ENCODE results near the gene FUNDC1. TPM values are rescaled to one million over a fixed set of nuclear protein-coding genes. Genes with fewer than 3 reads are reported as not detected.

FUNDC1 gene
- total and polyA plus RNA-seq, 3 donors from 2014 or later, result 21.0 to 23.1 (median 21.9) TPM

- TF ChIP-seq CTCF (IDR thresholded peaks at IDR 0.05) (no peak), POLR2A (IDR thresholded peaks at IDR 0.05) (no peak)
- no peaks in the 10 kb centered on the region for H3K27me3 ChIP-seq
- H3K9me3 ChIP-seq, result no peaks in the 10 kb centered on the region
- no peak overlapping the region for H3K27ac ChIP-seq
- no peak for DNase-seq
- no peaks in the 10 kb centered on the region for H3K4me1 ChIP-seq
- intact Hi-C loops (cut with DNase I; ENCODE audit: low total_unique reads), result no loop called here
- H3K4me3 ChIP-seq, result no peak overlapping the region
- H3K36me3 ChIP-seq (ENCODE audit: low read depth, missing control alignments), result no peaks in the 10 kb centered on the region
- 82 to 97% methylated on average over 2 of the region's 2 CpGs for WGBS, 2 donors
These were observed 36.0 kb downstream of the FUNDC1 start for GRCh38 chrX:44506678-44507077.

GRCh38 chrX:44503560-44503959 is 39.1 kb downstream of the FUNDC1 start:
- H3K27ac ChIP-seq, result no peak overlapping the region
- TF ChIP-seq POLR2A (IDR thresholded peaks at IDR 0.05) (no peak), CTCF (IDR thresholded peaks at IDR 0.05) (no peak)
- no peak for DNase-seq
- no peaks in the 10 kb centered on the region for H3K9me3 ChIP-seq
- no peaks in the 10 kb centered on the region for H3K36me3 ChIP-seq (ENCODE audit: low read depth, missing control alignments)
- H3K4me1 ChIP-seq, result no peaks in the 10 kb centered on the region
- WGBS, 2 donors, result 73 to 77% methylated on average over 3 to 4 of the region's 4 CpGs
- intact Hi-C loops (cut with DNase I; ENCODE audit: low total_unique reads), result no loop called here
- no peak overlapping the region for H3K4me3 ChIP-seq
- no peaks in the 10 kb centered on the region for H3K27me3 ChIP-seq

- TF ChIP-seq POLR2A (IDR thresholded peaks at IDR 0.05), result no peak
- TF ChIP-seq CTCF (IDR thresholded peaks at IDR 0.05), result no peak
- DNase-seq, result no peak
- WGBS, 2 donors, result 95 to 100% methylated on average over 1 of the region's 1 CpG
- Histone ChIP-seq H3K27ac (no peak overlapping the region), H3K4me3 (no peak overlapping the region), H3K27me3 (no peaks in the 10 kb centered on the region), H3K4me1 (no peaks in the 10 kb centered on the region), H3K36me3 (ENCODE audit: low read depth, missing control alignments) (no peaks in the 10 kb centered on the region), H3K9me3 (no peaks in the 10 kb centered on the region)
- intact Hi-C loops (cut with DNase I; ENCODE audit: low total_unique reads), result no loop called here
These were observed 47.6 kb downstream of the FUNDC1 start for GRCh38 chrX:44495091-44495490.

GRCh38 chrX:44494357-44494756 is 48.3 kb downstream of the FUNDC1 start:
- intact Hi-C loops (cut with DNase I; ENCODE audit: low total_unique reads), result no loop called here
- Histone ChIP-seq H3K4me3 (no peak overlapping the region), H3K36me3 (ENCODE audit: low read depth, missing control alignments) (no peaks in the 10 kb centered on the region), H3K4me1 (no peaks in the 10 kb centered on the region), H3K9me3 (no peaks in the 10 kb centered on the region), H3K27me3 (no peaks in the 10 kb centered on the region), H3K27ac (no peak overlapping the region)
- no peak for TF ChIP-seq POLR2A (IDR thresholded peaks at IDR 0.05)
- no peak for TF ChIP-seq CTCF (IDR thresholded peaks at IDR 0.05)
- DNase-seq, result no peak
- 70 to 77% methylated on average over 4 of the region's 4 CpGs for WGBS, 2 donors

GRCh38 chrX:44489515-44489914 is 53.1 kb downstream of the FUNDC1 start:
- no peaks in the 10 kb centered on the region for H3K27me3 ChIP-seq
- TF ChIP-seq POLR2A (IDR thresholded peaks at IDR 0.05), result no peak
- TF ChIP-seq CTCF (IDR thresholded peaks at IDR 0.05), result no peak
- H3K4me3 ChIP-seq, result no peak overlapping the region
- H3K27ac ChIP-seq, result no peak overlapping the region
- WGBS, 2 donors, result 93 to 94% methylated on average over 4 of the region's 4 CpGs
- H3K4me1 ChIP-seq, result no peaks in the 10 kb centered on the region
- no peaks in the 10 kb centered on the region for H3K36me3 ChIP-seq (ENCODE audit: low read depth, missing control alignments)
- DNase-seq, result no peak
- intact Hi-C loops (cut with DNase I; ENCODE audit: low total_unique reads), result no loop called here
- no peaks in the 10 kb centered on the region for H3K9me3 ChIP-seq
